ENCODE results near the gene CCDC191.

Gene CCDC191

GRCh38 chr3:114043205-114043604 lies 13.1 kb downstream of the CCDC191 start:
- H3K27me3 Mint-ChIP-seq = no peaks in the 10 kb centered on the region
- no peaks in the 10 kb centered on the region for H3K36me3 Mint-ChIP-seq (ENCODE audit: insufficient read depth)
- no peak for ATAC-seq (replicated peaks; ENCODE audit: extremely low read depth, poor library complexity, severe bottlenecking)
- DNase-seq (ENCODE audit: low spot score in 2 of 2) = no peak
- no peak overlapping the region for H3K4me3 Mint-ChIP-seq
- no peaks in the 10 kb centered on the region for H3K9me3 Mint-ChIP-seq
- no peak overlapping the region for H3K27ac Mint-ChIP-seq (ENCODE audit: low read depth)
- no peaks in the 10 kb centered on the region for H3K4me1 Mint-ChIP-seq

- ATAC-seq (replicated peaks; ENCODE audit: extremely low read depth, poor library complexity, severe bottlenecking) = no peak
- no peaks in the 10 kb centered on the region for H3K4me1 Mint-ChIP-seq
- peaks cover 2% of the 10 kb centered on the region for H3K36me3 Mint-ChIP-seq (ENCODE audit: insufficient read depth)
- no peak for DNase-seq (ENCODE audit: low spot score in 2 of 2)
- no peaks in the 10 kb centered on the region for H3K9me3 Mint-ChIP-seq
- H3K27ac Mint-ChIP-seq (ENCODE audit: low read depth) = no peak overlapping the region
- H3K4me3 Mint-ChIP-seq = no peak overlapping the region
- H3K27me3 Mint-ChIP-seq = no peaks in the 10 kb centered on the region
Observed at GRCh38 chr3:114035896-114036295, 20.4 kb downstream of the CCDC191 start.

- H3K27ac Mint-ChIP-seq (ENCODE audit: low read depth) = no peak overlapping the region
Observed at GRCh38 chr3:114034787-114035545, 21.4 kb downstream of the CCDC191 start.

GRCh38 chr3:114034211-114034610 lies 22.1 kb downstream of the CCDC191 start:
- ATAC-seq (replicated peaks; ENCODE audit: extremely low read depth, poor library complexity, severe bottlenecking) = no peak
- Mint-ChIP-seq H3K9me3 (no peaks in the 10 kb centered on the region), H3K4me1 (no peaks in the 10 kb centered on the region), H3K27me3 (no peaks in the 10 kb centered on the region), H3K27ac (ENCODE audit: low read depth) (no peak overlapping the region), H3K4me3 (no peak overlapping the region), H3K36me3 (ENCODE audit: insufficient read depth) (peaks cover 2% of the 10 kb centered on the region)
- no peak for DNase-seq (ENCODE audit: low spot score in 2 of 2)

More at GRCh38 chr3:114034787-114035545, 21.4 kb downstream of the CCDC191 start:
- Mint-ChIP-seq H3K9me3 (no peaks in the 10 kb centered on the region), H3K4me1 (no peaks in the 10 kb centered on the region), H3K27me3 (no peaks in the 10 kb centered on the region), H3K36me3 (ENCODE audit: insufficient read depth) (peaks cover 2% of the 10 kb centered on the region), H3K4me3 (no peak overlapping the region)
- no peak for DNase-seq (ENCODE audit: low spot score in 2 of 2)
- ATAC-seq (replicated peaks; ENCODE audit: extremely low read depth, poor library complexity, severe bottlenecking) = no peak

- ATAC-seq (replicated peaks; ENCODE audit: extremely low read depth, poor library complexity, severe bottlenecking) (no peak), DNase-seq (ENCODE audit: low spot score in 2 of 2) (no peak)
- no peaks in the 10 kb centered on the region for H3K4me1 Mint-ChIP-seq
- no peaks in the 10 kb centered on the region for H3K9me3 Mint-ChIP-seq
- H3K4me3 Mint-ChIP-seq = no peak overlapping the region
- no peaks in the 10 kb centered on the region for H3K27me3 Mint-ChIP-seq
- H3K27ac Mint-ChIP-seq (ENCODE audit: low read depth) = no peak overlapping the region
- H3K36me3 Mint-ChIP-seq (ENCODE audit: insufficient read depth) = peaks cover 2% of the 10 kb centered on the region
Observed at GRCh38 chr3:114033721-114034120, 22.6 kb downstream of the CCDC191 start.

GRCh38 chr3:114026331-114026730 lies 30.0 kb downstream of the CCDC191 start:
- H3K27ac Mint-ChIP-seq (ENCODE audit: low read depth) = no peak overlapping the region
- no peaks in the 10 kb centered on the region for H3K4me1 Mint-ChIP-seq
- no peak overlapping the region for H3K4me3 Mint-ChIP-seq

GRCh38 chr3:114025451-114025850 lies 30.9 kb downstream of the CCDC191 start:
- ATAC-seq (replicated peaks; ENCODE audit: extremely low read depth, poor library complexity, severe bottlenecking) (no peak), DNase-seq (ENCODE audit: low spot score in 2 of 2) (no peak)
- H3K4me3 Mint-ChIP-seq = no peak overlapping the region
- no peaks in the 10 kb centered on the region for H3K27me3 Mint-ChIP-seq
- no peaks in the 10 kb centered on the region for H3K36me3 Mint-ChIP-seq (ENCODE audit: insufficient read depth)
- no peaks in the 10 kb centered on the region for H3K9me3 Mint-ChIP-seq
- H3K4me1 Mint-ChIP-seq = no peaks in the 10 kb centered on the region
- H3K27ac Mint-ChIP-seq (ENCODE audit: low read depth) = no peak overlapping the region

More at GRCh38 chr3:114026331-114026730, 30.0 kb downstream of the CCDC191 start:
- Mint-ChIP-seq H3K27me3 (no peaks in the 10 kb centered on the region), H3K36me3 (ENCODE audit: insufficient read depth) (no peaks in the 10 kb centered on the region), H3K9me3 (no peaks in the 10 kb centered on the region)
- no peak for ATAC-seq (replicated peaks; ENCODE audit: extremely low read depth, poor library complexity, severe bottlenecking)
- DNase-seq (ENCODE audit: low spot score in 2 of 2) = no peak

- H3K27ac Mint-ChIP-seq (ENCODE audit: low read depth) = no peak overlapping the region
- no peak overlapping the region for H3K4me3 Mint-ChIP-seq
- no peaks in the 10 kb centered on the region for H3K4me1 Mint-ChIP-seq
- ATAC-seq (replicated peaks; ENCODE audit: extremely low read depth, poor library complexity, severe bottlenecking) = no peak
- no peaks in the 10 kb centered on the region for H3K9me3 Mint-ChIP-seq
- no peak for DNase-seq (ENCODE audit: low spot score in 2 of 2)
- no peaks in the 10 kb centered on the region for H3K36me3 Mint-ChIP-seq (ENCODE audit: insufficient read depth)
- no peaks in the 10 kb centered on the region for H3K27me3 Mint-ChIP-seq
Observed at GRCh38 chr3:114022145-114022802, 34.1 kb downstream of the CCDC191 start.

GRCh38 chr3:114020907-114021306 lies 35.4 kb downstream of the CCDC191 start:
- Mint-ChIP-seq H3K27me3 (no peaks in the 10 kb centered on the region), H3K9me3 (no peaks in the 10 kb centered on the region), H3K36me3 (ENCODE audit: insufficient read depth) (no peaks in the 10 kb centered on the region), H3K4me1 (no peaks in the 10 kb centered on the region), H3K4me3 (no peak overlapping the region), H3K27ac (ENCODE audit: low read depth) (no peak overlapping the region)
- DNase-seq (ENCODE audit: low spot score in 2 of 2) (no peak), ATAC-seq (replicated peaks; ENCODE audit: extremely low read depth, poor library complexity, severe bottlenecking) (no peak)

GRCh38 chr3:114019486-114019885 lies 36.8 kb downstream of the CCDC191 start:
- H3K4me3 Mint-ChIP-seq = no peak overlapping the region
- no peak for DNase-seq (ENCODE audit: low spot score in 2 of 2)
- ATAC-seq (replicated peaks; ENCODE audit: extremely low read depth, poor library complexity, severe bottlenecking) = no peak
- H3K36me3 Mint-ChIP-seq (ENCODE audit: insufficient read depth) = no peaks in the 10 kb centered on the region
- H3K4me1 Mint-ChIP-seq = no peaks in the 10 kb centered on the region
- H3K9me3 Mint-ChIP-seq = no peaks in the 10 kb centered on the region
- H3K27me3 Mint-ChIP-seq = no peaks in the 10 kb centered on the region
- H3K27ac Mint-ChIP-seq (ENCODE audit: low read depth) = no peak overlapping the region

- ATAC-seq (replicated peaks; ENCODE audit: extremely low read depth, poor library complexity, severe bottlenecking) = no peak
- Mint-ChIP-seq H3K27ac (ENCODE audit: low read depth) (no peak overlapping the region), H3K4me3 (no peak overlapping the region), H3K36me3 (ENCODE audit: insufficient read depth) (peaks cover 1% of the 10 kb centered on the region), H3K4me1 (no peaks in the 10 kb centered on the region), H3K27me3 (no peaks in the 10 kb centered on the region), H3K9me3 (no peaks in the 10 kb centered on the region)
- no peak for DNase-seq (ENCODE audit: low spot score in 2 of 2)
Observed at GRCh38 chr3:114014211-114014610, 42.1 kb downstream of the CCDC191 start.

- Mint-ChIP-seq H3K9me3 (no peaks in the 10 kb centered on the region), H3K27me3 (no peaks in the 10 kb centered on the region), H3K36me3 (ENCODE audit: insufficient read depth) (peaks cover 1% of the 10 kb centered on the region), H3K4me3 (no peak overlapping the region), H3K4me1 (no peaks in the 10 kb centered on the region), H3K27ac (ENCODE audit: low read depth) (no peak overlapping the region)
- no peak for DNase-seq (ENCODE audit: low spot score in 2 of 2)
- no peak for ATAC-seq (replicated peaks; ENCODE audit: extremely low read depth, poor library complexity, severe bottlenecking)
Observed at GRCh38 chr3:114011059-114011797, 45.1 kb downstream of the CCDC191 start.

- H3K36me3 Mint-ChIP-seq (ENCODE audit: insufficient read depth) = peaks cover 2% of the 10 kb centered on the region
- H3K27ac Mint-ChIP-seq (ENCODE audit: low read depth) = no peak overlapping the region
- H3K27me3 Mint-ChIP-seq = no peaks in the 10 kb centered on the region
- H3K9me3 Mint-ChIP-seq = no peaks in the 10 kb centered on the region
- H3K4me1 Mint-ChIP-seq = no peaks in the 10 kb centered on the region
- H3K4me3 Mint-ChIP-seq = no peak overlapping the region
- DNase-seq (ENCODE audit: low spot score in 2 of 2) = no peak
- peak; percentile 28 for ATAC-seq (replicated peaks; ENCODE audit: extremely low read depth, poor library complexity, severe bottlenecking)
Observed at GRCh38 chr3:114005481-114005880, 50.8 kb downstream of the CCDC191 start.
